ENCODE data around the gene IRF2BPL.

IRF2BPL gene

GRCh38 chr14:76998910-76999309, 29.6 kb downstream of the IRF2BPL start:
- Histone ChIP-seq H4K8ac (ENCODE audit: low read depth, low read length) (no peak overlapping the region), H2BK5ac (ENCODE audit: low read depth, low read length, poor library complexity) (no peak overlapping the region), H3K9ac (ENCODE audit: low read length) (no peak overlapping the region), H3K79me1 (ENCODE audit: low read length) (peaks cover 4% of the 10 kb centered on the region), H3K79me2 (ENCODE audit: control insufficient read depth, insufficient read depth, low read length, poor library complexity) (no peaks in the 10 kb centered on the region), H3K4ac (ENCODE audit: low read depth, low read length) (no peak overlapping the region), H3K27me3 (ENCODE audit: insufficient read depth, low read length) (no peaks in the 10 kb centered on the region), H2BK120ac (ENCODE audit: insufficient read depth, low read length, poor library complexity) (no peak overlapping the region), H3K36me3 (ENCODE audit: control insufficient read depth in 1 of 2, insufficient read depth in 2 of 2, low read length in 2 of 2) (no peaks in the 10 kb centered on the region), H4K12ac (ENCODE audit: low read depth, low read length) (no peak overlapping the region), H3K4me3 (ENCODE audit: low read depth, low read length) (no peak overlapping the region), H3K9me3 (ENCODE audit: insufficient read depth, low read depth, low read length) (no peaks in the 10 kb centered on the region), H3K14ac (ENCODE audit: low read length) (no peak overlapping the region), H3K4me2 (ENCODE audit: low read length) (no peak overlapping the region), H2AFZ (ENCODE audit: insufficient read depth, low read length, poor library complexity) (no peak overlapping the region), H2AK5ac (ENCODE audit: low read length) (no peak overlapping the region), H3K4me1 (ENCODE audit: control insufficient read depth in 1 of 2, insufficient read depth in 2 of 2, low read length in 2 of 2) (peaks cover 22 to 27% of the 10 kb centered on the region in 2 experiments), H4K91ac (ENCODE audit: low read depth, low read length) (no peak overlapping the region), H3K18ac (ENCODE audit: low read length) (no peak overlapping the region), H3K23ac (ENCODE audit: low read length) (no peak overlapping the region), H3K27ac (ENCODE audit: low read depth, low read length) (no peak overlapping the region), H2BK12ac (ENCODE audit: low read length) (peak overlapping the region; percentile 16)
- DNase-seq = no peak
- WGBS (ENCODE audit: extremely low coverage, insufficient coverage, insufficient read length) = no CpG with 5 or more reads among the region's 3 CpGs

GRCh38 chr14:76997257-76997970, 31.1 kb downstream of the IRF2BPL start:
- Histone ChIP-seq H3K27ac (ENCODE audit: low read depth, low read length) (no peak overlapping the region), H2AFZ (ENCODE audit: insufficient read depth, low read length, poor library complexity) (no peak overlapping the region), H4K12ac (ENCODE audit: low read depth, low read length) (no peak overlapping the region), H2BK12ac (ENCODE audit: low read length) (no peak overlapping the region), H2AK5ac (ENCODE audit: low read length) (no peak overlapping the region), H3K79me2 (ENCODE audit: control insufficient read depth, insufficient read depth, low read length, poor library complexity) (no peaks in the 10 kb centered on the region), H3K18ac (ENCODE audit: low read length) (no peak overlapping the region), H3K4me2 (ENCODE audit: low read length) (peak overlapping the region; percentile 4), H3K79me1 (ENCODE audit: low read length) (peaks cover 2% of the 10 kb centered on the region), H3K27me3 (ENCODE audit: insufficient read depth, low read length) (no peaks in the 10 kb centered on the region), H3K4ac (ENCODE audit: low read depth, low read length) (no peak overlapping the region), H2BK120ac (ENCODE audit: insufficient read depth, low read length, poor library complexity) (no peak overlapping the region), H4K8ac (ENCODE audit: low read depth, low read length) (no peak overlapping the region), H3K14ac (ENCODE audit: low read length) (no peak overlapping the region), H3K9ac (ENCODE audit: low read length) (no peak overlapping the region), H3K4me1 (ENCODE audit: control insufficient read depth in 1 of 2, insufficient read depth in 2 of 2, low read length in 2 of 2) (peaks cover 22 to 25% of the 10 kb centered on the region in 2 experiments), H4K91ac (ENCODE audit: low read depth, low read length) (no peak overlapping the region), H3K23ac (ENCODE audit: low read length) (no peak overlapping the region), H3K36me3 (ENCODE audit: control insufficient read depth in 1 of 2, insufficient read depth in 2 of 2, low read length in 2 of 2) (no peaks in the 10 kb centered on the region), H3K9me3 (ENCODE audit: insufficient read depth, low read depth, low read length) (no peaks in the 10 kb centered on the region), H3K4me3 (ENCODE audit: low read depth, low read length) (no peak overlapping the region), H2BK5ac (ENCODE audit: low read depth, low read length, poor library complexity) (no peak overlapping the region)
- WGBS (ENCODE audit: extremely low coverage, insufficient coverage, insufficient read length) = no CpG with 5 or more reads among the region's 6 CpGs
- DNase-seq = peak; percentile 83 to 84

- Histone ChIP-seq H3K79me1 (ENCODE audit: low read length) (peaks cover 2% of the 10 kb centered on the region), H4K91ac (ENCODE audit: low read depth, low read length) (no peak overlapping the region), H3K79me2 (ENCODE audit: control insufficient read depth, insufficient read depth, low read length, poor library complexity) (no peaks in the 10 kb centered on the region), H3K27ac (ENCODE audit: low read depth, low read length) (no peak overlapping the region), H3K9ac (ENCODE audit: low read length) (no peak overlapping the region), H3K4me1 (ENCODE audit: control insufficient read depth in 1 of 2, insufficient read depth in 2 of 2, low read length in 2 of 2) (peaks cover 22 to 25% of the 10 kb centered on the region in 2 experiments), H3K4me3 (ENCODE audit: low read depth, low read length) (no peak overlapping the region), H3K4me2 (ENCODE audit: low read length) (no peak overlapping the region), H3K23ac (ENCODE audit: low read length) (no peak overlapping the region), H3K14ac (ENCODE audit: low read length) (no peak overlapping the region), H3K27me3 (ENCODE audit: insufficient read depth, low read length) (no peaks in the 10 kb centered on the region), H4K12ac (ENCODE audit: low read depth, low read length) (no peak overlapping the region), H3K4ac (ENCODE audit: low read depth, low read length) (no peak overlapping the region), H2BK120ac (ENCODE audit: insufficient read depth, low read length, poor library complexity) (no peak overlapping the region), H2AFZ (ENCODE audit: insufficient read depth, low read length, poor library complexity) (no peak overlapping the region), H3K36me3 (ENCODE audit: control insufficient read depth in 1 of 2, insufficient read depth in 2 of 2, low read length in 2 of 2) (no peaks in the 10 kb centered on the region), H2BK12ac (ENCODE audit: low read length) (no peak overlapping the region), H3K9me3 (ENCODE audit: insufficient read depth, low read depth, low read length) (no peaks in the 10 kb centered on the region), H2AK5ac (ENCODE audit: low read length) (no peak overlapping the region), H2BK5ac (ENCODE audit: low read depth, low read length, poor library complexity) (no peak overlapping the region), H3K18ac (ENCODE audit: low read length) (no peak overlapping the region), H4K8ac (ENCODE audit: low read depth, low read length) (no peak overlapping the region)
- DNase-seq = no peak
- WGBS (ENCODE audit: extremely low coverage, insufficient coverage, insufficient read length) = no CpG with 5 or more reads among the region's 2 CpGs
Observed at GRCh38 chr14:76996563-76997146, 31.9 kb downstream of the IRF2BPL start.

GRCh38 chr14:76995279-76996035, 33.1 kb downstream of the IRF2BPL start:
- no peak overlapping the region for H2AK5ac ChIP-seq (ENCODE audit: low read length)
- no peaks in the 10 kb centered on the region for H3K36me3 ChIP-seq (ENCODE audit: control insufficient read depth in 1 of 2, insufficient read depth in 2 of 2, low read length in 2 of 2)
- H3K4me2 ChIP-seq (ENCODE audit: low read length) = no peak overlapping the region
- H3K9me3 ChIP-seq (ENCODE audit: insufficient read depth, low read depth, low read length) = no peaks in the 10 kb centered on the region
- no peak overlapping the region for H3K23ac ChIP-seq (ENCODE audit: low read length)
- no peak overlapping the region for H3K4me3 ChIP-seq (ENCODE audit: low read depth, low read length)
- H3K18ac ChIP-seq (ENCODE audit: low read length) = no peak overlapping the region
- peak overlapping the region; percentile 54 for H2BK12ac ChIP-seq (ENCODE audit: low read length)
- H3K14ac ChIP-seq (ENCODE audit: low read length) = no peak overlapping the region
- H2BK120ac ChIP-seq (ENCODE audit: insufficient read depth, low read length, poor library complexity) = no peak overlapping the region
- no peak overlapping the region for H4K8ac ChIP-seq (ENCODE audit: low read depth, low read length)
- H4K12ac ChIP-seq (ENCODE audit: low read depth, low read length) = no peak overlapping the region
- H3K9ac ChIP-seq (ENCODE audit: low read length) = no peak overlapping the region
- peaks cover 2% of the 10 kb centered on the region for H3K79me1 ChIP-seq (ENCODE audit: low read length)
- no peaks in the 10 kb centered on the region for H3K27me3 ChIP-seq (ENCODE audit: insufficient read depth, low read length)
- no peak for DNase-seq
- H3K4me1 ChIP-seq (ENCODE audit: control insufficient read depth in 1 of 2, insufficient read depth in 2 of 2, low read length in 2 of 2) = peaks cover 22 to 23% of the 10 kb centered on the region in 2 experiments
- H2AFZ ChIP-seq (ENCODE audit: insufficient read depth, low read length, poor library complexity) = no peak overlapping the region
- H4K91ac ChIP-seq (ENCODE audit: low read depth, low read length) = no peak overlapping the region
- H2BK5ac ChIP-seq (ENCODE audit: low read depth, low read length, poor library complexity) = no peak overlapping the region
- H3K27ac ChIP-seq (ENCODE audit: low read depth, low read length) = no peak overlapping the region
- no CpG with 5 or more reads among the region's 4 CpGs for WGBS (ENCODE audit: extremely low coverage, insufficient coverage, insufficient read length)
- no peaks in the 10 kb centered on the region for H3K79me2 ChIP-seq (ENCODE audit: control insufficient read depth, insufficient read depth, low read length, poor library complexity)
- no peak overlapping the region for H3K4ac ChIP-seq (ENCODE audit: low read depth, low read length)
